Right lobe of liver (tissue), 6 donors: ENCODE measurements around the gene SIM1. TPM values are rescaled to one million over a fixed set of nuclear protein-coding genes. Genes with fewer than 3 reads are reported as not detected.

Source experiments
- ATAC-seq, 4 donors: fragments of 200-7000 bp; cut with Tn5 transposase; one replicate each; pipeline ENCODE4 v1.9.1; 2020; ENCODE audit warnings: mild to moderate bottlenecking in 4 of 4, moderate library complexity in 4 of 4
- DNase-seq, 3 donors: peaks; one replicate each; pipeline ENCODE4 v3.0.0-alpha.2; 2020
- H3K27ac ChIP-seq, 3 donors: fragments of 200-600 bp; one replicate each; pipeline ENCODE4 v1.8.0; 2022
- H3K27me3 ChIP-seq, 2 donors: fragments of 200-600 bp; one replicate each; pipeline ENCODE4 v1.8.0; 2022
- H3K36me3 ChIP-seq, 4 donors: fragments of 200-600 bp; sonication (generic) in 1 of 4; one replicate each; pipeline versions ENCODE4 v1.5.1 to v1.8.0; 2017 to 2022; ENCODE audit warnings: control low read depth in 1 of 4
- H3K4me1 ChIP-seq, 4 donors: fragments of 200-600 bp; sonication (generic) in 1 of 4; one replicate each; pipeline versions ENCODE4 v1.5.1 to v1.8.0; 2017 to 2022; ENCODE audit warnings: control low read depth in 1 of 4
- H3K4me3 ChIP-seq, 3 donors: fragments of 200-600 bp; one replicate each; pipeline ENCODE4 v1.8.0; 2022
- H3K9me3 ChIP-seq, 4 donors: fragments of 200-600 bp; sonication (generic) in 1 of 4; one replicate each; pipeline versions ENCODE4 v1.5.1 to v1.8.0; 2017 to 2022; ENCODE audit warnings: control low read depth in 1 of 4
- CTCF ChIP-seq, 4 donors: fragments of 200-600 bp in 3 of 4; fragments of 450-650 bp in 1 of 4; IDR thresholded peaks; one replicate each; pipeline versions ENCODE4 v1.5.1 to v1.8.0; 2016 to 2022; ENCODE audit warnings: antibody characterized with exemption in 4 of 4, mild to moderate bottlenecking in 2 of 4
- POLR2A ChIP-seq: fragments of 450-650 bp; IDR thresholded peaks from one replicate; pipeline ENCODE4 v1.6.1; 2017; ENCODE audit warnings: antibody characterized with exemption, mild to moderate bottlenecking
- WGBS: methylation state at CpG from one replicate; pipeline ENCODE4 v1.1.6; 2018; ENCODE audit warnings: low coverage, low lambda C conversion rate; ENCODE audit not compliant: insufficient coverage; ENCODE audit errors: missing lambda C conversion rate; 5-methylcytosine and 5-hydroxymethylcytosine counted together
- intact Hi-C, 2 donors: fragments of 100-400 bp; cut with DNase I; formaldehyde crosslinking; loops; one replicate each; pipeline versions ENCODE4 v1.11.2 to v1.14.1; 2022
- total RNA-seq, 6 experiments: library from RNA; depleted of rRNA in 2 of 6; stranded (reverse); fragments of >200 nt in 2 of 6; fragmentation: NEBNext Ultra II Directional in 3 of 6; extraction: Animal tissue kit (Norgen Biotek cat#: 25700) in 3 of 6; gene quantifications; one replicate each; pipeline versions ENCODE4 v1.1.0 to v1.2.4, GENCODE V29; 2016 to 2023
- donor health status: DM: no; HTN: yes; CAD: no.
- donor health status: DM: no; HTN: no; CAD: no.
- donor health status: DM: no; HTN: no; CAD: no.
- donor health status: DM: no; HTN: yes; CAD: no.
- donor health status: DM: no; HTN: yes; CAD: no.

SIM1 gene
- total RNA-seq, 6 experiments from 2014 or later, result 0.04 to 0.07 TPM; not detected in 4

- Histone ChIP-seq H3K27me3 (no peaks in the 10 kb centered on the region), H3K27ac (no peak overlapping the region), H3K4me3 (no peak overlapping the region), H3K36me3 (no peaks in the 10 kb centered on the region), H3K9me3 (no peaks in the 10 kb centered on the region), H3K4me1 (no peaks in the 10 kb centered on the region)
- no peak for ATAC-seq
- 72% methylated on average over 4 of the region's 4 CpGs for WGBS
- DNase-seq, result no peak
- intact Hi-C loops, result no loop called here
- TF ChIP-seq CTCF (IDR thresholded peaks at IDR 0.05) (no peak), POLR2A (no peak)
These were observed 51.8 kb downstream of the SIM1 start for GRCh38 chr6:100412872-100413271.

- DNase-seq (no peak), ATAC-seq (no peak)
- Histone ChIP-seq H3K4me3 (no peak overlapping the region), H3K27me3 (no peaks in the 10 kb centered on the region), H3K27ac (no peak overlapping the region), H3K4me1 (no peaks in the 10 kb centered on the region), H3K36me3 (no peaks in the 10 kb centered on the region), H3K9me3 (no peaks in the 10 kb centered on the region)
- intact Hi-C loops, result no loop called here
- WGBS, result 56% methylated on average over 3 of the region's 3 CpGs
- TF ChIP-seq POLR2A (no peak), CTCF (IDR thresholded peaks at IDR 0.05) (no peak)
These were observed 60.7 kb downstream of the SIM1 start for GRCh38 chr6:100404051-100404450.

DNA sequence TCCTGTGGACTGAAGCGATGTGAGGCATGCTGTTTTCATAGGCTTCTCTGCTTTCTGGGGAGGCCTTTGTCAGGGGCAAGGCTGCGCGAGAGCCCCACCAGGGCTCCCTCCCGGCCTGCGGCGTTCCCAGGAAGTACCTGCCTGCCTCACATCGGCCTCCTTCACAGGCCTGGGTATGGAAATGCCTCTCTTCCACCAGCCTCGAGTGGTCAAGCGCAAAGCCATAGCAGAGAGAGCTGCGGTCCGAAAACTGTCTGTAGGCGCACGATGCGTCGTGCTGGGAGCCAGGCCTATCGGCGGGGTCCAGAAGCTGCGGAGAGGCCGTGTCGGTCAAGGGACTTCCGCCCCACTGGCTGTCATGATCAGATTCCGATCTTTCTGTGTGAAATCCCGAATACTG, 71.2 kb downstream of the SIM1 start:
- 90% methylated on average over 21 of the region's 23 CpGs for whole genome bisulfite sequencing
- Histone ChIP-seq H3K9me3 (no peaks in the 10 kb centered on the region), H3K4me3 (no peak overlapping the region), H3K4me1 (no peaks in the 10 kb centered on the region), H3K27me3 (no peaks in the 10 kb centered on the region), H3K36me3 (no peaks in the 10 kb centered on the region), H3K27ac (no peak overlapping the region)
- ATAC-seq, result no peak
- TF ChIP-seq POLR2A, result no peak
- no peak for TF ChIP-seq CTCF (IDR thresholded peaks at IDR 0.05)
- no peak for DNase-seq
- intact Hi-C loops, result no loop called here

DNA sequence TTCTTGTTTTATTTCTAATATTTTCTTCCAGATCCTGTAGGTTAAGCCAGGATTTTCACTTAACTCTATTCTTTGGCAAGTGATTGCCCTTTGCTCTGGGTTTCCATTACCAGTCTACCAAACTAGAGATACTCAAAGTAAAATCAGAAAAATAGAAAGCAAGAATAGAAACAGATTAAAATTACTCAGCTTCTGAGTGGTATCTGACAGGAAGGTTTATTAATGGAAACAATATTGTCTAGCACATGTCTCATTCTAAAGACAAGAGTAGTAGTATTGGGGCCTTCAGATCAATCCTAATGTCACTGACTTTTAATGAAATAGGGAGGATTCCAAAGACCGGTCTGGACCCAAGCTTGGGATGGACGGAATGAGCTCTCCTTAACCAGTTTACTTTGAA, 72.3 kb downstream of the SIM1 start:
- no peaks in the 10 kb centered on the region for H3K9me3 ChIP-seq
- intact Hi-C loops, result no loop called here
- no peak overlapping the region for H3K27ac ChIP-seq
- no peak for ATAC-seq
- WGBS, result 81% methylated on average over 2 of the region's 2 CpGs
- DNase-seq, result no peak
- no peaks in the 10 kb centered on the region for H3K36me3 ChIP-seq
- TF ChIP-seq POLR2A, result no peak
- H3K4me3 ChIP-seq, result no peak overlapping the region
- no peaks in the 10 kb centered on the region for H3K27me3 ChIP-seq
- no peaks in the 10 kb centered on the region for H3K4me1 ChIP-seq

DNA sequence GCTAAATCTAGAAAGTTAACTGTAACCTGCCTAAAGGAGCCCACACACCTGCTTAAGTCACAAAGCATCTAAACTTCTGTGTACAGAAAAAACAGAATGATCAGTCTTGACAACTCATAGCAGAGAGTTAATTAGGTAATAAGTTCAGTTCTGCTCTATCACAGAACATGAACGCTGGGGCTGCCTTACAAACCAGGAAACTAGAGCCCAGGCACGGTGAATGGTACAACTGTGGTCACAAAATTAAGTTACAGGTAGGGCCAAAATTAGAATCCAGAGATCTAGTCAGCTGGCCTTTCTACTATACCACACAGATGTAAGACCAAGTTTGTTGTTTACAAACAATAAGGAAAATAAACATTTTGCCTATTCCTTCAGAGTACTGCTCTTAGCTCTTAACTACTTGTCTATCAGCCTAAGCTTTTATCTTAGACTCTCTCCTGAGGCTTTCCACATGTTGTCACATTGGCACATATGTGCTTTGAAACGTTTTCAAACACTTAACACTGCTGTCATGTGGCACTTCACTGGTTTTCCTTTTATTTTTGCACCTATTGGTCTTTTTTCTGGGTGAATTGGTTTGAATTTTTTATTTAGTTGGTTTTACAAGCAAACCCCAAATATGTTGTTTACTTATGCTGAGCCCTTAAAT, 75.7 kb downstream of the SIM1 start:
- TF ChIP-seq POLR2A (no peak), CTCF (IDR thresholded peaks at IDR 0.05) (no peak)
- no peaks in the 10 kb centered on the region for H3K4me1 ChIP-seq
- DNase-seq, result no peak
- intact Hi-C loops, result no loop called here
- no peak overlapping the region for H3K27ac ChIP-seq
- no peaks in the 10 kb centered on the region for H3K9me3 ChIP-seq
- H3K27me3 ChIP-seq, result no peaks in the 10 kb centered on the region
- H3K36me3 ChIP-seq, result no peaks in the 10 kb centered on the region
- H3K4me3 ChIP-seq, result no peak overlapping the region
- no peak for ATAC-seq
- WGBS, result 33% methylated on average over 3 of the region's 3 CpGs
